GM23248 (cell line): Measurements from ENCODE around the gene HMG20B. TPM values are rescaled to one million over a fixed set of nuclear protein-coding genes. Genes with fewer than 3 reads are reported as not detected.

Source experiments
- DNase-seq: peaks from one replicate; pipeline ENCODE4 v3.0.0-alpha.2; 2015
- H2AFZ ChIP-seq: fragments of 200-600 bp; sonication (generic); 2 replicates; pipeline ENCODE4 v1.6.1; 2016; ENCODE audit warnings: antibody characterized with exemption
- H3F3A ChIP-seq: fragments of 200-600 bp; sonication (generic); 2 replicates; pipeline ENCODE4 v1.6.1; 2016; ENCODE audit warnings: mild to moderate bottlenecking, antibody characterized with exemption, mixed run types; ENCODE audit not compliant: insufficient read depth
- H3K27ac ChIP-seq: fragments of 200-600 bp; sonication (generic); 2 replicates; pipeline ENCODE4 v1.5.1; 2016; ENCODE audit warnings: mild to moderate bottlenecking
- H3K27me3 ChIP-seq: fragments of 200-600 bp; sonication (generic); replicated peaks from 2 replicates; pipeline ENCODE4 v1.6.1; 2016; ENCODE audit warnings: mild to moderate bottlenecking; ENCODE audit not compliant: insufficient read depth
- H3K36me3 ChIP-seq: fragments of 200-600 bp; sonication (generic); 2 replicates; pipeline ENCODE4 v1.6.1; 2016; ENCODE audit warnings: low read depth, mild to moderate bottlenecking
- H3K4me1 ChIP-seq: fragments of 200-600 bp; sonication (generic); 2 replicates; pipeline ENCODE4 v1.6.1; 2016; ENCODE audit warnings: mild to moderate bottlenecking; ENCODE audit not compliant: insufficient read depth
- H3K4me2 ChIP-seq: fragments of 200-600 bp; sonication (generic); one replicate; pipeline ENCODE4 v1.6.1; 2016; ENCODE audit warnings: mild to moderate bottlenecking; ENCODE audit not compliant: unreplicated experiment
- H3K4me3 ChIP-seq: fragments of 200-600 bp; sonication (generic); 2 replicates; pipeline ENCODE4 v1.5.1; 2016; ENCODE audit warnings: mild to moderate bottlenecking
- H3K79me2 ChIP-seq: fragments of 200-600 bp; sonication (generic); 2 replicates; pipeline ENCODE4 v1.6.1; 2016; ENCODE audit warnings: mild to moderate bottlenecking; ENCODE audit not compliant: insufficient read depth
- H3K9ac ChIP-seq: fragments of 200-600 bp; sonication (generic); 2 replicates; pipeline ENCODE4 v1.6.1; 2016; ENCODE audit warnings: mild to moderate bottlenecking
- H3K9me2 ChIP-seq: fragments of 200-600 bp; sonication (generic); 2 replicates; pipeline ENCODE4 v1.6.1; 2016; ENCODE audit warnings: mixed run types, mild to moderate bottlenecking, moderate library complexity; ENCODE audit not compliant: insufficient read depth
- H3K9me3 ChIP-seq: fragments of 200-600 bp; sonication (generic); one replicate; pipeline ENCODE4 v1.6.1; 2017; ENCODE audit warnings: low read depth
- H4K20me1 ChIP-seq: fragments of 200-600 bp; sonication (generic); 2 replicates; pipeline ENCODE4 v1.6.0; 2016; ENCODE audit not compliant: insufficient read depth
- EZH2 ChIP-seq: fragments of 200-600 bp; sonication (generic); IDR thresholded peaks from 2 replicates; pipeline ENCODE4 v1.6.1; 2018; ENCODE audit warnings: antibody characterized with exemption, mild to moderate bottlenecking; ENCODE audit not compliant: insufficient read depth, poor library complexity, severe bottlenecking
- EZH2phosphoT487 ChIP-seq: fragments of 200-600 bp; sonication (generic); IDR thresholded peaks from 2 replicates; pipeline ENCODE4 v1.6.1; 2018; ENCODE audit warnings: antibody characterized with exemption, moderate library complexity, mild to moderate bottlenecking, low read depth; ENCODE audit not compliant: insufficient read depth
- WGBS, 2 experiments: methylation state at CpG; one replicate each; pipeline ENCODE4 v1.1.6; 2015 to 2017; ENCODE audit warnings: low lambda C conversion rate in 2 of 2, low coverage in 1 of 2; ENCODE audit errors: missing lambda C conversion rate in 2 of 2; 5-methylcytosine and 5-hydroxymethylcytosine counted together
- in situ Hi-C: fragments of 300-500 bp; cut with MboI; formaldehyde crosslinking; loops from 2 replicates; pipeline ENCODE4 v1.15.0; 2020
- polyA plus RNA-seq: library from polyadenylated mRNA; unstranded; fragments of >200 nt; fragmentation: Nextera tagmentation; extraction: Ambion mirVana; gene quantifications from 2 replicates; pipeline ENCODE4 v1.2.1, GENCODE V29; 2016
- total RNA-seq: library from RNA; depleted of rRNA; stranded (reverse); fragments of >200 nt; shearing (Covaris generic); gene quantifications from 2 replicates; pipeline ENCODE4 v1.2.3, GENCODE V29; 2014

The HMG20B gene
- total and polyA plus RNA-seq, 2 experiments from 2014 or later: 83.9 to 112 TPM

DNA sequence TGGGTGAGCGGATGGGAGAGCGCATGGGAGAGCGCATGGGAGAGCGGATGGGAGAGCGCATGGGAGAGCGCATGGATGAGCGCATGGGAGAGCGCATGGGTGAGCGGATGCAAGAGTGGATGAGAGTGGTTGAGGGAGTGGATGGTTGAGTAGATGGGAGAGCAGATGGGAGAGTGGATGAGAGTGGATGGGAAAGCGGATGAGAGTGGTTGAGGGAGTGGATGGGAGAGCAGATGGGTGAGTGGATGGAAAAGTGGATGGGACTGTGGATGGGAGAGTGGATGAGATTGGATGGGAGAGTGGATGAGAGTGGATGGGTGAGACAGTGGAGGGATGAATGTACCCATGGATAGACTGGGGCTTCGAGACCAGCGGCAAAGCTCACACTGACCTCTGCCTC lies 42.4 kb upstream of the HMG20B start:
- no peak overlapping the region for H2AFZ ChIP-seq
- H3K9me2 ChIP-seq: no peaks in the 10 kb centered on the region
- no peak for DNase-seq
- H3K4me3 ChIP-seq: no peak overlapping the region
- WGBS, 2 experiments: 98 to 100% methylated on average over 3 to 12 of the region's 12 CpGs
- H3K9me3 ChIP-seq: no peaks in the 10 kb centered on the region
- H3K4me1 ChIP-seq: no peaks in the 10 kb centered on the region
- H3K27me3 ChIP-seq: no peaks in the 10 kb centered on the region
- H4K20me1 ChIP-seq: no peaks in the 10 kb centered on the region
- in situ Hi-C loops: loop anchor here (10.0 kb wide), 1 partner anchor 174 kb away; the partner anchor contains the start of genes PIP5K1C and TJP3
- no peaks in the 10 kb centered on the region for H3K79me2 ChIP-seq
- no peak overlapping the region for H3K27ac ChIP-seq
- TF ChIP-seq EZH2 (no peak), EZH2phosphoT487 (no peak)
- H3K36me3 ChIP-seq: no peaks in the 10 kb centered on the region; the same call in 1 of the 2 replicates
- no peak overlapping the region for H3K9ac ChIP-seq
- H3F3A ChIP-seq: no peaks in the 10 kb centered on the region
- H3K4me2 ChIP-seq: no peak overlapping the region

GRCh38 chr19:3531716-3532115 lies 41.0 kb upstream of the HMG20B start:
- in situ Hi-C loops: loop anchor here (10.0 kb wide), 1 partner anchor 173 kb away; the partner anchor contains the start of genes PIP5K1C and TJP3
- no peaks in the 10 kb centered on the region for H3K9me3 ChIP-seq
- no peaks in the 10 kb centered on the region for H3K9me2 ChIP-seq
- H3K27me3 ChIP-seq: no peaks in the 10 kb centered on the region
- no peak for DNase-seq
- no peak overlapping the region for H3K27ac ChIP-seq
- H3K4me3 ChIP-seq: no peak overlapping the region
- no peak overlapping the region for H3K9ac ChIP-seq
- TF ChIP-seq EZH2phosphoT487 (no peak), EZH2 (no peak)
- no peaks in the 10 kb centered on the region for H3F3A ChIP-seq
- no peaks in the 10 kb centered on the region for H4K20me1 ChIP-seq
- no peak overlapping the region for H2AFZ ChIP-seq
- no peaks in the 10 kb centered on the region for H3K4me1 ChIP-seq
- no peaks in the 10 kb centered on the region; the same call in 1 of the 2 replicates for H3K36me3 ChIP-seq
- no peak overlapping the region for H3K4me2 ChIP-seq
- 91 to 93% methylated on average over 20 to 24 of the region's 29 CpGs for WGBS, 2 experiments
- no peaks in the 10 kb centered on the region for H3K79me2 ChIP-seq

GRCh38 chr19:3532154-3532786 lies 40.5 kb upstream of the HMG20B start:
- H3K9ac ChIP-seq: no peak overlapping the region
- in situ Hi-C loops: loop anchor here (10.0 kb wide), 1 partner anchor 173 kb away; the partner anchor contains the start of genes PIP5K1C and TJP3
- no peaks in the 10 kb centered on the region; the same call in 1 of the 2 replicates for H3K36me3 ChIP-seq
- TF ChIP-seq EZH2phosphoT487: no peak
- no peak for TF ChIP-seq EZH2
- H3K9me2 ChIP-seq: no peaks in the 10 kb centered on the region
- no peaks in the 10 kb centered on the region for H3K27me3 ChIP-seq
- no peak overlapping the region for H3K4me2 ChIP-seq
- no peaks in the 10 kb centered on the region for H3F3A ChIP-seq
- no peak overlapping the region for H3K27ac ChIP-seq
- H4K20me1 ChIP-seq: no peaks in the 10 kb centered on the region
- no peaks in the 10 kb centered on the region for H3K9me3 ChIP-seq
- no peak overlapping the region for H2AFZ ChIP-seq
- DNase-seq: no peak
- no peaks in the 10 kb centered on the region for H3K4me1 ChIP-seq
- 95% methylated on average over 31 to 33 of the region's 33 CpGs for WGBS, 2 experiments
- no peaks in the 10 kb centered on the region for H3K79me2 ChIP-seq
- no peak overlapping the region for H3K4me3 ChIP-seq

- Histone ChIP-seq H3K9ac (no peak overlapping the region), H4K20me1 (no peaks in the 10 kb centered on the region), H3K4me3 (no peak overlapping the region), H3K27ac (no peak overlapping the region), H3K9me3 (no peaks in the 10 kb centered on the region), H3K79me2 (no peaks in the 10 kb centered on the region), H3K9me2 (no peaks in the 10 kb centered on the region), H2AFZ (no peak overlapping the region), H3K27me3 (no peaks in the 10 kb centered on the region), H3F3A (no peaks in the 10 kb centered on the region), H3K4me2 (no peak overlapping the region), H3K36me3 (no peaks in the 10 kb centered on the region; the same call in 1 of the 2 replicates), H3K4me1 (no peaks in the 10 kb centered on the region)
- no peak for DNase-seq
- in situ Hi-C loops: loop anchor here (10.0 kb wide), 1 partner anchor 172 kb away; the partner anchor contains the start of genes PIP5K1C and TJP3
- TF ChIP-seq EZH2phosphoT487 (no peak), EZH2 (no peak)
- 90% methylated on average over 17 of the region's 17 CpGs for WGBS, 2 experiments
Observed at GRCh38 chr19:3533033-3533432, 39.7 kb upstream of the HMG20B start.
